Occipital lobe (tissue), 2 donors: ENCODE measurements around the gene GET4. TPM values are rescaled to one million over a fixed set of nuclear protein-coding genes. Genes with fewer than 3 reads are reported as not detected.

Source experiments
- DNase-seq: peaks from one replicate; lab custom pipeline; 2025; lab: John Stamatoyannopoulos, UW
- total RNA-seq: library from RNA; depleted of rRNA; stranded (reverse); fragments of >200 nt; gene quantifications from one replicate; pipeline ENCODE4 v1.2.3, GENCODE V29; 2014

GET4 gene
- total RNA-seq, 1 donor from 2014 or later: 16.2 TPM

DNA sequence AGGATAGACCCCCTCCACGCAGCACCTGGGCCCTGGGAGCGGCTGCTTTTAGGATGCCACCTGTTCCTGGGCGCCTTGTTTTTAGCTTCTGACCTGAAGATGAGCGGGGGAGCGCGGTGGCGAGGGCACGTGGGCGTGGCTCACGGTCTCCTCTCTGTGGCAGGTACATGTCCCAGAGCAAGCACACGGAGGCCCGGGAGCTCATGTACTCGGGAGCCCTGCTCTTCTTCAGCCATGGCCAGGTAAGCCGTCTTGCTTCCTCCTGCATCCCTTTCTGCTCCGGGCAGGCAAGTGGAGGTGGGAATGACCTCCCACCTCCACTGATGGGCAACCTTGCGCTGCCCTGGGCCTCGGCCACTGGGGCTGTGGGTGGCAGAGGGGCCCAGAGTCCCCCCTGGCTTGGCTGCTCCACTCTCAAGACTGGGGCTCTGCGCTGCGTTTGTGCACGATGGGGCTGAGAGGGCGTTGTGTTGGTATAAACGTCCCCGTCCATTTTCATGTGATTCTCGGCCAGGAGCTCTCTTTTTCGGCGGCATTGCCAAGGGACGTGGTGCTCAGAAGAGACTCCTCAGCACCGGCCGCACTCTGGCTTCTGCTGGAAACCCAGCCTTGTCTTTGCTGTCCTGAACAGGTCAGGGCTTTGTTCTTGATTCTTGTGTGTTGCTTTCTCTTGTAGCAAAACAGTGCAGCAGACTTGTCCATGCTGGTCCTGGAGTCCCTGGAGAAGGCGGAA, 9.7 kb downstream of the GET4 start:
- no peak for DNase-seq

DNA sequence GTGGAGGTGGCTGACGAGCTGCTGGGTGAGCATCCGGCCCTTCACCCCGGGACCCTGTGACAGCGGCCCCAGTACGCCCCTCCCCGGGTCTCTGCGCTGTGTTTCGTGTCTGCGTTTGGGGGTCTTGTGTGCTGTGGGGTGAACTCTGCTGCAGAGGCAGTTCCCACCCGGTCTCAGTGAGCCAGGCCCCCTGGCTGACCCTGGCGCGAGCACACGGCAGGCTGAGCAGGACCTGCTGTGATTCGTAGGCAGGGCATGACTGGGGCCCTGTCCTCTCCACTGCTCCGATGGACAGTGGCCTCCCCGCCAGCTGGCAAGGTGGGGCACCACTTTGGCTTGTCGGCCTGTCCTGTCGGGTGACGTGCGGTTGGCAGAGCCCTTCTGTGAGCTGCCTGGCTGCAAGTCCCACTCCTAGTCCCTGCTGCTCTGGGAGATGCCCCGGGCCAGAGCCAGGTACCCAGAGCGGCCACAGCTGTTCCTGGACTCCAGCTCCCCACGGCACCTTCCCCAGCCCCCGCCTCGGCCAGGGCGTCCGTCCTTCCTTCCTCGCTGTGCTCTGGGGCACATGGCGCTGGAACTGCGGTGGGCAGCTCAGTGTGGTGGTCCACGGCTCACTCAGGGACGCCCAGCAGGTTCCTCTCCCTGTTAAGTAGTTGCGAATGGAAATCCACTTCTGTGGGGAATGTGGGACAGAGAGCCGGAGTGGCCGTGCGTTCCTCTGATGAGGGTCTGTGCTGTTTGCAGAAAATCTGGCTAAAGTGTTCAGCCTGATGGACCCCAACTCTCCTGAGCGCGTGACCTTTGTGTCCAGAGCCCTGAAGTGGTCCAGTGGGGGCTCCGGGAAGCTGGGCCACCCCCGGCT, 10.5 kb downstream of the GET4 start:
- no peak for DNase-seq

DNA sequence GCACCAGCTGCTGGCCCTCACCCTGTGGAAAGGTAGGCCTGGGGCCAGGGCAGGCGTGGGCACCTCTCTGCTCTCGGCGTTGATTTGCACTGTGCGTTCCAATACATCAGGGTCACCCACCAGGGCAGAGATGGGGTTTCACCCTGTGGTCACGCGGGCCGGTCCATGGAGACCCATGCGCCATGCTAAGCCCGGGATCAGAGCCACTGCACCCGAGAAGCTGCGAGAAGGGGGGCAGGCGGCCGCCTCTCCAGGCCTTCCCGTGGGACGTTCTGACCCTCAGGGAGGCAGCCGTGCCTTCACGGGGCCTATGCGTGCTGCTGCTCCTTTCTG, 11.1 kb downstream of the GET4 start:
- DNase-seq: no peak

DNA sequence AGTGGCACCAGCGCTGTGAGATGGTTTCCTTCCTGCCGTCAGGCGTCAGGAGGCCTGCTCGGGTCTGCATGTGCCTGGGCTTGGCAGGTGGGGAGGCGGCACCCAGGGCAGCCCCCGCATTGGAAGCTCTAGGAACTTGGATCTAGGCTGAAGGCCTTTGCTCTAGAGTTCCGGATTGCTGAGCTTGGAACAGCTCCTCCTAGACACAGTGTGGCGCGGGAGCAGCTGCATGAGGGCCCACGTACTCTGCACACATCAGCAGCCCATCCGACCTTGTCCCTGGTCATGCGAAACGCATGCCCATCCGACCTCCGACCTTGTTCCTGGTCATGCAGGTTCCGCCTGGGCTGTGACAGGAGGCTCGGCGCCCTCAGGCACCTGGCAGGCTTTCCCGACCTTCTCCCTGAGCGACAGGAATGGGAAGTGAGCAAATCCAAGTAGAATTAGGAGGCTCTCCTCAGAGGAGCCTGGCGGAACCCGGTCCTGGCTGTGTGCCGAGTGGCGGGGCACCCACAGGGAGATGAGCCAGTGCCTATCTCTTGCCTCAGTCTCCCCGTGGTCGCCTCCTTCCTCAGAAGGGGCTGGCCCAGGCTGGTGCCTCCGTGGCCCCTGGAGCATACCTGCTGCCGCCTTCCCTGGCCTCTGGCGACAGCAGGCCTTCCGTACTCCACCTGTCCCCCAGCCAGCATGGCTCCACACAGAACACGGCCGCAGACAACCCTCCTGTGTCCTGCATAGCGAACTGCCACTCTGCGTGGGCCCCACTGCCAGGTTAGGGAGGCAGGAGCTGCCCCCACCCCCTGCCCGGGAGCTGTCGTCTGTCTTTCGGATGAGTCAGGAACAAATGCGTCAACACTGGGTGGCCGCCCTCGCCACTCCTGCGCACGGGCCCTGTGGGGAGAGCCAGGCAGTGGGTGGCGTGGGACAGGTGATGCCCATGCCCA, 12.0 kb downstream of the GET4 start:
- DNase-seq: peak; percentile 54

DNA sequence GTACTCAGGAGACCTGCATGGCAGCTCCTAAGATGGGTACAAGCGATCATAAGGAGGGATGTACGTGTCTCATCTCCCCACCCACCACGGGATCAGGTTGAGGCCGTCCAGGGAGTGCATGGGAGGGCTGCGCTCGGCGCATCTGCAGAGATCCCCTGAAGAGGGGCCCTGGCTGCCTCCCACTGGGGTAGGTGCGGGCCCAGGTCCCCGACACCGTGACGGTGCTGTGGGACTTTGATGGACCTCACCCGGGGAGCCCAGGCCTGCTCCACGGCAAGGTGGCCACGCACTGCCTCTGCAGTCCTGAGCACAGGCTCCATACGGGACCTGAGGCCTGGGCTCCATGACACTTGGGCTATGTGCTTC, 12.7 kb downstream of the GET4 start:
- DNase-seq: no peak

DNA sequence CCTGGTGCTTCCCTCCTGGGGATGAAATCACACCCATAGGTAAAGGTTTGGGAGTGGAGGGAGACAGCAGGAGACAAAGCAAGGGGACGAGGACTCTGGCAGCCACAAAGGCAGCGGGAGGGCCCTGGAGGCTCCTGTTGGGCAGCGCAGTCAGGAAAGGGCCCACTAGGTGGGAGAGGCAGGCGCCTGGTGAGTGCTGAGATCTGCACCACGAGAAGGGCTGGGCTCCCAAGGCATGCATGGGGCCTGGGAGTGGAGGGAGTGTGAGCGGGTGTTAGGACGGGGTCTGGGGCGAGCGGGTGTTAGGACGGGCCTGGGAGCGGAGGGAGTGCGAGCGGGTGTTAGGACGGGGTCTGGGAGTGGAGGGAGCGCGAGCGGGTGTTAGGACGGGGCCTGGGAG, 13.0 kb downstream of the GET4 start:
- DNase-seq: no peak

DNA sequence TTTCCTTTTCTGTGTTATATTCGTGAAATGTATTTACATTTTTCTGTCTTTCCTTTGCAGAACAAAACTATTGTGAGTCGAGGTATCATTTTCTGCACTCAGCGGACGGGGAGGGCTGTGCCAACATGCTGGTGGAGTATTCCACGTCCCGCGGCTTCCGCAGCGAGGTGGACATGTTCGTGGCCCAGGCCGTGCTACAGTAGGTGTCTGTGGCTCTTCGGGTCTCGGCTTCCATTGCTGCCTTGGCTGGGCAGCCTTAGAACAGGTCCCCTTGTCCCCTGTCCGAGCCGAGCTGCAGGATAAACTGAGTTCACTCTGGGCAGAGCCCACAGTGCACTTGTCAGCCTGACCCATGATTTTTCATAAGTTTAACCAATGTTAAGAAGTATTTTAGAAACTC, 14.5 kb downstream of the GET4 start:
- no peak for DNase-seq

DNA sequence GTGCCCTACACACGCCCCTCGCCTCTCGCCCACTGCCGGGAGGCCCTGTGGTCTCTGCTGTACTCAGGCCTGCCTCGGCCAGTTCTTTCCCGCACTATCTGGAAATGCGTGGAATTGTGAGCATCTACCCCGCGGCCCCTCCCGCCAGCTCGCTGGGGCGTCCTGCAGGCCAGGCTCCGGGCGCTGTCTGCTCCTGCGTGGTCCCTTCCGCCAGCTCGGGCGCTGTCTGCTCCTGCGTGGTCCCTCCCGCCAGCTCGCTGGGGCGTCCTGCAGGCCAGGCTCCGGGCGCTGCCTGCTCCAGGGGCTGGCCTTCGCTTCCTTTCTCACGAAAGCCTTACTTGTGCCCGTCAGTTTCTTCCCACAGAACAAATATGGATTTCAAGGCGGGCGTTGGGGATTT, 14.9 kb downstream of the GET4 start:
- DNase-seq: no peak

DNA sequence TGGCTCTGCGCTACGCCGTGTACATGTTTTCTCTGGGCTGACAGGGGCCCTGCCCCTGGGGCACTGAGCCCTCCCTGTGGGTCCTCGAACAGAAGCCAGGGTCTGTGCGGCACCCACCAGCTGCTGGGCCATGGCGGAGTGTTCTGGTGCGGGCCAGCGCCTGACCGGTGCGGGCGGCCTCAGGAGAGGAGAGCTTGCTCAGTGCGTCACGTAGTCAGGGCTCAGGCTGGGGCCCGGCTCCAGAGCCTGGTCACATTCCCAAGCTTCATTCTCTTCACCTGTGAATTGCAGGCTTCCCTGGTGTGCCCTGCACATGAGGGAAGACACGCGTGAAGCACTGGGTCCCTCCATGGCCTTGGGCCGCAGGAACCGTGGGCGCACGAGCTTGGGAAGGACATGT, 15.5 kb downstream of the GET4 start:
- DNase-seq: no peak

DNA sequence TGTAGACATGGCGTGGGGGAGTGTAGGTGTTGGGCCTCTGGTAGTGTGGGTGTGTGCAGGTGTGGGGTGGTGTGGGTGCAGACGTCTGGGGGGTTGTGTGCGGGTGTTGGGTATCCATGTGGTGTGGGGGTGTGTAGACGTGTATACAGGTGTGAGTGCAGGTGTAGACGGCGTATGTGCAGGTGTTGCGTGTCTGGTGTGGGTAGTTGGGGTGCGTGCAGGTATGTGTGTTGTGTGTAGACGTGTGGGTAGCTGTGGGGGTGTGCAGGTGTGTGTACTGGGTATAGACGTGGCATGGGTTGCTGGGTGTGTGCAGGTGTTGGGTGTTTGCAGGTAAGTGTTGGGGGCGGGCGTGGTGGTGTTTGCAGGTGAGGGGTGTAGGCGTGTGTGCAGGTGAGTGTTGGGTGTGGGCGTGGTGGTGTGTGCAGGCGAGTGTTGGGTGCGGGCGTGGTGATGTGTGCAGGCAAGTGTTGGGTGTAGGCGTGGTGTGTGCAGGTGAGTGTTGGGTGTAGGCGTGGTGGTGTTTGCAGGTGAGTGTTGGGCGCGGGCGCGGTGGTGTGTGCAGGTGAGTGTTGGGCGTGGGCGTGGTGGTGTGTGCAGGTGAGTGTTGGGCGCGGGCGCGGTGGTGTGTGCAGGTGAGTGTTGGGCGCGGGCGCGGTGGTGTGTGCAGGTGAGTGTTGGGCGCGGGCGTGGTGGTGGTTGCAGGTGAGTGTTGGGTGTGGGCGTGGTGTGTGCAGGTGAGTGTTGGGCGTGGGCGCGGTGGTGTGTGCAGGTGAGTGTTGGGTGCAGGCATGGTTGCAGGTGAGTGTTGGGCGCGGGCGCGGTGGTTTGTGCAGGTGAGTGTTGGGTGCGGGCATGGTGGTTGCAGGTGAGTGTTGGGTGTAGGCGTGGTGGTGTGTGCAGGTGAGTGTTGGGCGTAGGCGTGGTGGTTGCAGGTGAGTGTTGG, 16.6 kb downstream of the GET4 start:
- DNase-seq: no peak

DNA sequence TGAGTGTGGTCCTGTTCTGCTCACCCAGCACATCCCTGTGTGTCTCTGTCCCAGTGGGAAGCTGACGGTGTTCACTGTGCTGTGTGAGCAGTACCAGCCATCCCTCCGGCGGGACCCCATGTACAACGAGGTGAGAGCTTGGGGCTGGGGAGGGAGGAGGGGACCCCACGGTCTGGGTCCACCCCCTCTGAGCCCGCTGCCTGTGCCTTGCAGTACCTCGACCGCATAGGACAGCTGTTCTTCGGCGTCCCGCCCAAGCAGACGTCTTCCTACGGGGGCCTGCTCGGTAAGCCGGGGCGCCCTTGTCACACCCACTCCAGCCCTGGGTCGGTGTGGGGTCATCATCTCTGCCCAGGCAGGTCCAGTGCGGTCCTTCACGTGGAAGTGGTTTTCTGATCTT, 17.3 kb downstream of the GET4 start:
- no peak for DNase-seq

DNA sequence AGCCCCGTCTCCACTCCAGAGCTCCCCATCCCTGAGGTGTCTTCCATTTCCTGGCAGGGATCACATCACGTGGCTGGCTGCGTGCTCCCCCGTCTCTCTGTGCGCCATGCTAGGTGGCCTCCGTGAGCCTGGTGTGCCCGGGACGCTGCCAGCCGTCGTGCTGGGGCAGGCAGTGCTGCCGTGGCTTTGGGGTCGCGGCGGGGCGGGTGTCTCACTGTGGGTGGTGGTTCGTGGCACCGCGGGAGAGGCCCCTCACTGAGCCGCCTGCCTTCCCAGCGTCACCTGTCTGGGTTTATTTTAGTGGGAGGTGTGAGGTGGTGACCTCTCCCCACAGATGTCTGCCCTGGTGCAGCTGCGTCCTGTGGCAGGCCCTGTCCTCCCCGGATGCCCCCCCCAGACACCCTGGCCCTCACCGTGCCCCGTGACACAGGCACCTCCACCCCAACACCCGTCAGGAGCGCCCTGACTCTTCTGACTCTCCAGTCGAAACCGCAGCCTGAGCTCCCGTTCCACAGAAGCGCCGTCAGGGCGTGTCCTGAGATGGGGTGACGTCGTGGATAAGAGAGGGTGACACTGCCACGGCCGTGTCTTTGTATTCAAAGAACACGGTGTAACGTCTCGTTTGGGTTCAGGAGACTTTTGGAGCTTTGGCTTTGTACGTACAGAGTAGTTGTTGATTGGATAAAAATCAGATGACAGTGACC, 18.0 kb downstream of the GET4 start:
- DNase-seq: no peak

DNA sequence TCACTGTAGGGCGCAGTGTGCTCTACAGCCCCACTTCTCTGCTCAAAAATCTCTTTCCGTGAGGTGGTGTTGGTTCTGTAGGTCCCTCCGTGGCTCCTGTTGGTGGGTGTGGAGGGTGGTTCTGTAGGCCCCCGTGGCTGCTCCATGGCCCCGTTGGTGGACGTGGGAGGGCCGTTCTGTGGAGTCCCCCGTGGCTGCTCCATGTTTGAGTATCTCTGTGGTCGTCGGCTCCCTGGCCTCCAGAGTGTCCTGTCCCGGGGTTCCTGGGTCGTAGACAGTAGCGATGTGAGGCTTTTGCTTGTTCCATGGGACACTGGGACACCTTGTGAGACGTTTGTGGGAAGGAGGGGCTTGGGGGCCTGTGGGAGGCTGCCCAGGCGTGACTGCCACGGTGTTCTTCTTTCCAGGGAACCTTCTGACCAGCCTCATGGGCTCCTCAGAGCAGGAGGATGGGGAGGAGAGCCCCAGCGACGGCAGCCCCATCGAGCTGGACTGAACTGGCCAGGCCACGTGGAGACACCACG, 18.6 kb downstream of the GET4 start:
- DNase-seq: no peak

DNA sequence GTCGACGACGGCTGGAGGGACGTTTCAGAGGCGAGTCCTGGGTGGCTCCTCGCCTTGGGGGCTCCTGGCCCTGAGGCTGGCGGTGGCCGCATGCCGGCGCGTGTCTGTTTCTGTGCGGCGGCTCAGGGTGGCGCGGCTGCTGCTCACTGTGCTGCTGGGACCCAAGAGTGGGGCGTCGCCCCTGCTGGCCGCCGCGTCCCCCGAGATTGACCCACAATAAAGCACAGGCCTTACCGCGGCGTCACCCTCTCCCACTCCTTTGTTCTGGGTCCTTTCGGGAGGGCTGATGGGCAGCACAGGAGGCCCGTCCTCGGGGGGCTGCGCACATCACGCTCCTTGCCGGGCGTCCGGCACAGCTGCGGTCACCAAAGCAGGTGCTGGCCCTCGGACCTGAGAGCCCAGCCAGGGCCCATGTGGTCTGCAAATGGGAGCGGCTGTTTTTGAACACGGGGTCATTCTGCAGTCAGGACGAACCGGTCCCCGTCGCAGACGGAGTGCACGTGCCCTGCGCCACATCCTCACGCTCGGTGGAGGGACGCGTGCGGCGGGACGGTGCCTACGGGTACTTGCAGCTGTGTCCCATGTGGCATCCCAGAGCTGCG, 19.2 kb downstream of the GET4 start:
- DNase-seq: no peak

DNA sequence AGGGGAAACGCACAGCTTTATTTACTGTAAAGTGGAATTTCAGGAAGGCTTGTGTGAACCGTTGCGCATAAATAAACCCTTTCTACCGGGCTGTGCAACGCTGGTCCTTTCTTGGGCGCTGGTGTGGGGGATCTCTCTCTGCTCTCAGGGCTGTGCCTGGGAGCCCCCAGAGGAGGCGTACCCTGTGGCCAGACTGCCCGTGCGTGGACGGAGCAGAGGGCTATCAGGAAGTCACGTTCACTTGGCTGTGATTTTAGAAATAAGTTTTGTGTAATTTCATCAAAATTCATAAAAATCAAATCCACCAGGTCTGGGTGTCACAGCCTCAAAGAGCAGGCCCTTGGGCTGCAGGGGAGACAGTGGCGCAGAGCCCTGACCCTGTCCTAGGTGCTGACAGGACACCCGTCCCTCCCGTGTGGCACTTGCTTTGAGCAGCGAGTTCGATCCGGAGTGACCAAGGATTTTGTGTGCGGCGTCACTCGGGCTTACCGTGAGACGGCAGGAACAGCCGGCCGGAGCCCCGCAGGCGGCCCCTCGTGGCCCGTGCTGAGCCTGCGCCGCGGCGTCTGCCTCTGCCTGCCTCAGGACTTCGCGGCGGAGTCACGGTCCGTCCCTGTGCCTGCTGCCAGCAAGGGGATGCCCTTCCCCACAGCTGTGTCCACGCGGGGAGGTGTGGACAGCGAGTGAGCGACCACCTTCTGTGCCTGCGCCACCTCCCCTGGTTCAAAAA, 20.2 kb downstream of the GET4 start:
- no peak for DNase-seq

DNA sequence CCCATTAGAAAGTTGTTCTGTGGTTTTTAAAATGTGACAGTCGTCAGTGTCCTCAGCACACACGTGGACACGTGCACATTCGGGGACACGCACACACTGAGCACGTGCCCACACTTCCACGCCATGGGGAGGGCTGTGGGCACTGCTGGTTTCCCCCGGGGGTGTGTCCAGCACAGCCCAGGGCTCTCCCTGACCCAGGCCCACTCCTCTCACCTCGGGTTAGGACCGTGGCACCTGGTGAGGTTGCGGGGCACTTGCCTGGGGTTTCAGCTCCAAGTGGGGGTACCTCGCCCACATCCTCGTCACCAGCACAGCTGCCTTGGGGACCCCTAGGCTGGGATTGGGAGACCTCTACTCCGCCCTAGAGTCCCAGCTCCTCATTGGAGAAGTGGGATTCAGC, 20.7 kb downstream of the GET4 start:
- no peak for DNase-seq

DNA sequence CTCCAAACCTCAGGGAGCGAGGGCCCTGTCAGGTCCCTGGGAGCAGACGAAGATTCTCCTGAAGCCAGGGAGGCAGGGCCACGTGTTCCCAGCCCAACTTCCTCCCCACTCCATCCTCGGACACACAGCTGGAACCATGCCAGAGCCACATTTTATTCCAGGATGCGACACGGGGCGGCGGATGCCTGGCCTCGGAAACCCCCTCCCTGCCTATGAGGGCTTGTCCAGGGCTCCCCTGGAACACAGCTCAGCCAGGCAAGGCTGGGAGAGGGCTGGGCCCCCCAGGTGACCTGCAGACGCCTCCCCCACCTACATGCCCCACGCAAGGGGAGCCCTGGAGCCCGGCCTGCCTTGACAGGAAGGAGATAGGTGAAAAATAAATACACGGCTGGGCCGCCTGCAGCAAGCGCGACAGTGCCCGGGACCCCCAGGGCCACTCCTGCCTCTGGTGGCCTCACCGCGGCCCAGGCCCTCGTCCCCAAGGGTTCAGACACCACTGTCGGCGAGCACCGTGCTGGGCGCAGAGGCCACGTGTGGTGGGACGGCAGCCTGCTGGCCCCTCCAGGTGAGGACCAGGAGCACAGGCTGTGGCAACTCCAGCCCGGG, 21.5 kb downstream of the GET4 start:
- DNase-seq: peak; percentile 28

DNA sequence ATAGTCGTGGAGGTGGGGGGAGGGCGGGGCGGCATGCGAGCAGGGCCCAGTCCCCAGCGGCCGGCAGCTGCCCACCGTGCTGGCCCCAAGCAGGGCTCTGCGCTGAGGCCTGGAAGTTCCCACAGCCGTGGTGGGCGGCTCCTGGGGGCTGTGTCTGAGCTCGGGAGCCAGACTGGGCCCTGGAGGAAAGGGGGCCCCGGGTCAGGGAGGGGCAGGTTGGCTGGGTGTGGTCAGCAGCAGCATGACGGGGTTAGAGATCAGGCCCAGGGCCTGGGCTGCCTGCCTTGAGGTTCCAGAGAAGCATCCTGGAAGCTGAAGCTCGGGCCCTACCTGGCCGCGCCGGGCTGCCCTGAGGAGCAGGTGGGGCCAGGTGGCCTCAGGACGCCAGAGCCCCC, 22.1 kb downstream of the GET4 start:
- DNase-seq: no peak
